Adipocyte (in vitro differentiated cells): ENCODE measurements around the gene RNU1-2.
A peak's percentile ranks its signal among the peaks of the same experiment; 100 is the strongest.
"Not testable (repeated sequence)": the region's sequence is repeated elsewhere in the genome, so short reads cannot be mapped to it uniquely, and the experiment has no call there.

ENCODE experiments used
- DNase-seq: peaks from one replicate; pipeline ENCODE4 v3.0.0-alpha.2; 2015; ENCODE audit warnings: low read depth
- H3K27me3 ChIP-seq: replicated peaks from 2 replicates; pipeline ENCODE4 v1.7.0; 2013; ENCODE audit warnings: mild to moderate bottlenecking, low read length, moderate library complexity; ENCODE audit not compliant: control insufficient read depth, insufficient read depth
- H3K36me3 ChIP-seq: 2 replicates; pipeline ENCODE4 v1.7.0; 2013; ENCODE audit warnings: low read length, mild to moderate bottlenecking, moderate library complexity; ENCODE audit not compliant: control insufficient read depth, insufficient read depth, severe bottlenecking
- H3K4me1 ChIP-seq: 2 replicates; pipeline ENCODE4 v1.7.0; 2013; ENCODE audit warnings: mild to moderate bottlenecking, low read length, moderate library complexity; ENCODE audit not compliant: control insufficient read depth, insufficient read depth
- H3K4me3 ChIP-seq: 2 replicates; pipeline ENCODE4 v1.7.0; 2013; ENCODE audit warnings: mild to moderate bottlenecking, low read length, moderate library complexity
- H3K9ac ChIP-seq: 2 replicates; pipeline ENCODE4 v1.7.0; 2013; ENCODE audit warnings: mild to moderate bottlenecking, low read length, moderate library complexity
- H3K9me3 ChIP-seq: 2 replicates; pipeline ENCODE4 v1.7.0; 2013; ENCODE audit warnings: mild to moderate bottlenecking, low read length, moderate library complexity; ENCODE audit not compliant: control insufficient read depth

RNU1-2 gene

GRCh38 chr1:16892978-16893525 is 2.7 kb upstream of the RNU1-2 start:
- not testable (repeated sequence) for DNase-seq, H3K4me3 ChIP-seq, H3K36me3 ChIP-seq, H3K27me3 ChIP-seq, H3K9ac ChIP-seq, H3K9me3 ChIP-seq, H3K4me1 ChIP-seq

- not testable (repeated sequence) for H3K9me3 ChIP-seq, H3K4me1 ChIP-seq, H3K4me3 ChIP-seq, H3K27me3 ChIP-seq, H3K9ac ChIP-seq, DNase-seq, H3K36me3 ChIP-seq
These were observed 2.0 kb upstream of the RNU1-2 start for GRCh38 chr1:16893796-16894195.

- H3K9ac ChIP-seq, H3K36me3 ChIP-seq, DNase-seq, H3K4me1 ChIP-seq, H3K4me3 ChIP-seq, H3K9me3 ChIP-seq, H3K27me3 ChIP-seq: not testable (repeated sequence)
These were observed 1.4 kb upstream of the RNU1-2 start for GRCh38 chr1:16894338-16894737.

- Histone ChIP-seq H3K4me3 (peak overlapping the region; percentile 27), H3K9ac (peak overlapping the region; percentile 42)
- H3K4me1 ChIP-seq, H3K9me3 ChIP-seq, DNase-seq, H3K27me3 ChIP-seq, H3K36me3 ChIP-seq: not testable (repeated sequence)
These were observed 565 bp upstream of the RNU1-2 start for GRCh38 chr1:16895233-16895597.

- DNase-seq, result peak; percentile 70
- not testable (repeated sequence) for H3K9me3 ChIP-seq, H3K4me1 ChIP-seq, H3K27me3 ChIP-seq, H3K36me3 ChIP-seq
- peak overlapping the region; percentile 42 for H3K9ac ChIP-seq
- peak overlapping the region; percentile 44 for H3K4me3 ChIP-seq
These were observed 706 bp downstream of the RNU1-2 start for GRCh38 chr1:16896316-16897055.

GRCh38 chr1:16897653-16898052 is 1.9 kb downstream of the RNU1-2 start:
- H3K27me3 ChIP-seq, DNase-seq, H3K36me3 ChIP-seq, H3K4me3 ChIP-seq, H3K9me3 ChIP-seq, H3K9ac ChIP-seq, H3K4me1 ChIP-seq: not testable (repeated sequence)

GRCh38 chr1:16898298-16898697 is 2.5 kb downstream of the RNU1-2 start:
- not testable (repeated sequence) for H3K9ac ChIP-seq, DNase-seq, H3K9me3 ChIP-seq, H3K27me3 ChIP-seq, H3K36me3 ChIP-seq, H3K4me3 ChIP-seq, H3K4me1 ChIP-seq

- peaks cover 14% of the 10 kb centered on the region for H3K4me1 ChIP-seq
- not testable (repeated sequence) for DNase-seq, H3K27me3 ChIP-seq, H3K4me3 ChIP-seq, H3K9ac ChIP-seq, H3K36me3 ChIP-seq, H3K9me3 ChIP-seq
These were observed 3.2 kb downstream of the RNU1-2 start for GRCh38 chr1:16899020-16899419.

GRCh38 chr1:16900751-16901150 is 5.0 kb downstream of the RNU1-2 start:
- Histone ChIP-seq H3K36me3 (no peaks in the 10 kb centered on the region), H3K9me3 (peaks cover under 1% of the 10 kb centered on the region), H3K27me3 (no peaks in the 10 kb centered on the region), H3K4me1 (peaks cover 23% of the 10 kb centered on the region), H3K4me3 (no peak overlapping the region), H3K9ac (no peak overlapping the region)
- DNase-seq, result peak; percentile 17

GRCh38 chr1:16901371-16901770 is 5.6 kb downstream of the RNU1-2 start:
- peaks cover 26% of the 10 kb centered on the region for H3K4me1 ChIP-seq
- H3K27me3 ChIP-seq, H3K36me3 ChIP-seq, DNase-seq, H3K4me3 ChIP-seq, H3K9ac ChIP-seq, H3K9me3 ChIP-seq: not testable (repeated sequence)

GRCh38 chr1:16903054-16903453 is 7.3 kb downstream of the RNU1-2 start:
- peak; percentile 74 for DNase-seq
- Histone ChIP-seq H3K36me3 (no peaks in the 10 kb centered on the region), H3K4me3 (peak overlapping the region; percentile 84), H3K9me3 (peaks cover 4% of the 10 kb centered on the region), H3K4me1 (peaks cover 22% of the 10 kb centered on the region), H3K27me3 (no peaks in the 10 kb centered on the region), H3K9ac (peak overlapping the region; percentile 93)

GRCh38 chr1:16903458-16903796 is 7.6 kb downstream of the RNU1-2 start:
- Histone ChIP-seq H3K4me1 (peaks cover 22% of the 10 kb centered on the region), H3K36me3 (no peaks in the 10 kb centered on the region), H3K4me3 (peak overlapping the region; percentile 84), H3K9me3 (peaks cover 4% of the 10 kb centered on the region), H3K27me3 (no peaks in the 10 kb centered on the region), H3K9ac (peak overlapping the region; percentile 93)
- DNase-seq, result no peak
